DND-41 (cell line): ENCODE results near the gene MAP2K1.

Experiments used
- ATAC-seq: fragments of 200-7000 bp; cut with Tn5 transposase; 3 replicates; pipeline ENCODE4 v1.9.1; 2021; ENCODE audit warnings: low read depth; ENCODE audit not compliant: insufficient read depth
- DNase-seq: peaks from one replicate; pipeline ENCODE4 v3.0.0-alpha.2; 2020
- H2AFZ ChIP-seq: 2 replicates; pipeline ENCODE4 v1.6.0; 2012; ENCODE audit warnings: low read depth, low read length
- H3K27ac ChIP-seq: 2 replicates; pipeline ENCODE4 v1.5.1; 2012; ENCODE audit warnings: low read length, inconsistent platforms
- H3K27me3 ChIP-seq: fragments of 200-600 bp; sonication (generic); 2 replicates; pipeline ENCODE4 v1.6.0; 2012; ENCODE audit warnings: low read length, mild to moderate bottlenecking, inconsistent platforms; ENCODE audit not compliant: insufficient read depth, poor library complexity
- H3K36me3 ChIP-seq: 2 replicates; pipeline ENCODE4 v1.5.1; 2012; ENCODE audit warnings: low read length, inconsistent platforms; ENCODE audit not compliant: insufficient read depth
- H3K4me1 ChIP-seq: 2 replicates; pipeline ENCODE4 v1.5.1; 2012; ENCODE audit warnings: mild to moderate bottlenecking, low read length; ENCODE audit not compliant: insufficient read depth
- H3K4me2 ChIP-seq: 2 replicates; pipeline ENCODE4 v1.6.0; 2012; ENCODE audit warnings: mild to moderate bottlenecking, moderate library complexity, low read length, inconsistent platforms; ENCODE audit not compliant: insufficient read depth
- H3K4me3 ChIP-seq, 2 experiments: fragments of 200-600 bp in 1 of 2; shearing (Covaris generic) in 1 of 2; 2 replicates each; pipeline ENCODE4 v1.5.1; 2012 to 2016; ENCODE audit warnings: inconsistent platforms in 2 of 2, low read length in 2 of 2, mild to moderate bottlenecking in 2 of 2, low read depth in 1 of 2, moderate library complexity in 1 of 2
- H3K79me2 ChIP-seq: 2 replicates; pipeline ENCODE4 v1.6.0; 2012; ENCODE audit warnings: low read length, inconsistent platforms; ENCODE audit not compliant: insufficient read depth
- H3K9ac ChIP-seq: 2 replicates; pipeline ENCODE4 v1.6.0; 2012; ENCODE audit warnings: low read depth, mild to moderate bottlenecking, inconsistent platforms, low read length, moderate library complexity
- H3K9me3 ChIP-seq: 2 replicates; pipeline ENCODE4 v1.5.1; 2012; ENCODE audit warnings: low read length, moderate library complexity, mild to moderate bottlenecking, inconsistent platforms; ENCODE audit not compliant: insufficient read depth, severe bottlenecking
- H4K20me1 ChIP-seq: 2 replicates; pipeline ENCODE4 v1.6.0; 2012; ENCODE audit warnings: low read length; ENCODE audit not compliant: insufficient read depth
- CTCF ChIP-seq: IDR thresholded peaks from 2 replicates; pipeline ENCODE4 v1.5.1; 2012; ENCODE audit warnings: borderline replicate concordance, low read length, moderate library complexity, mild to moderate bottlenecking; ENCODE audit not compliant: poor library complexity, severe bottlenecking; ENCODE audit errors: extremely low read depth
- EZH2 ChIP-seq: IDR thresholded peaks from 3 replicates; pipeline ENCODE4 v1.6.1; 2012; ENCODE audit warnings: borderline replicate concordance, low read depth, mild to moderate bottlenecking, moderate library complexity, low read length, inconsistent platforms; ENCODE audit not compliant: severe bottlenecking

MAP2K1 gene

GRCh38 chr15:66401130-66402021 lies 14.7 kb downstream of the MAP2K1 start:
- DNase-seq (peak; percentile 59), ATAC-seq (peak; percentile 79)
- Histone ChIP-seq H4K20me1 (peaks cover 38% of the 10 kb centered on the region), H3K79me2 (peaks cover 97% of the 10 kb centered on the region), H3K9ac (peak overlapping the region; percentile 33), H3K36me3 (peaks cover 11% of the 10 kb centered on the region), H3K9me3 (no peaks in the 10 kb centered on the region), H3K27ac (peak overlapping the region; percentile 84), H2AFZ (no peak overlapping the region), H3K4me3 (peak overlapping the region in 1 of 2 experiments; percentile 46; a peak in 2 of 4 replicates), H3K4me2 (peak overlapping the region; percentile 67), H3K4me1 (peaks cover 79% of the 10 kb centered on the region), H3K27me3 (no peaks in the 10 kb centered on the region)
- peak; percentile 56 for TF ChIP-seq CTCF
- TF ChIP-seq EZH2: no peak

GRCh38 chr15:66402761-66403284 lies 16.1 kb downstream of the MAP2K1 start:
- ATAC-seq (no peak), DNase-seq (no peak)
- peaks cover 94% of the 10 kb centered on the region for H3K4me1 ChIP-seq
- H3K36me3 ChIP-seq: 0 out of 2 replicates have a peak, but pooled peaks cover 3% of the 10 kb centered on the region
- no peak overlapping the region for H3K9ac ChIP-seq
- 0 out of 2 replicates have a peak overlapping the region, but pooled peaks have one; percentile 67 for H3K4me2 ChIP-seq
- no peak overlapping the region for H3K4me3 ChIP-seq
- no peak for TF ChIP-seq CTCF
- no peak for TF ChIP-seq EZH2
- H3K27ac ChIP-seq: peak overlapping the region; percentile 56
- peaks cover 100% of the 10 kb centered on the region for H3K79me2 ChIP-seq
- peaks cover 44% of the 10 kb centered on the region; the same call in 1 of the 2 replicates for H4K20me1 ChIP-seq
- H3K27me3 ChIP-seq: no peaks in the 10 kb centered on the region
- no peak overlapping the region for H2AFZ ChIP-seq
- H3K9me3 ChIP-seq: no peaks in the 10 kb centered on the region

GRCh38 chr15:66403323-66403722 lies 16.6 kb downstream of the MAP2K1 start:
- Histone ChIP-seq H3K4me2 (no peak overlapping the region), H3K4me3 (no peak overlapping the region), H2AFZ (no peak overlapping the region), H3K27ac (peak overlapping the region; percentile 56; the same call in 1 of the 2 replicates), H3K9me3 (no peaks in the 10 kb centered on the region), H3K36me3 (0 out of 2 replicates have a peak, but pooled peaks cover 3% of the 10 kb centered on the region), H3K4me1 (peaks cover 95% of the 10 kb centered on the region), H3K27me3 (no peaks in the 10 kb centered on the region), H3K79me2 (peaks cover 100% of the 10 kb centered on the region), H3K9ac (no peak overlapping the region), H4K20me1 (peaks cover 42% of the 10 kb centered on the region; the same call in 1 of the 2 replicates)
- DNase-seq (no peak), ATAC-seq (no peak)
- TF ChIP-seq CTCF: no peak
- no peak for TF ChIP-seq EZH2
